RWPE1 (cell line): ENCODE data around the gene GPR83.

ENCODE experiments used
- CTCF ChIA-PET: fragments of 350-600 bp; sonication (Branson Sonifier 250); formaldehyde crosslinking; extraction: SDS; loops from one replicate; lab custom pipeline; 2021; lab: Yijun Ruan, JAX
- POLR2A ChIA-PET: fragments of 400-600 bp; formaldehyde crosslinking; extraction: SDS; loops from one replicate; lab custom pipeline; 2020; ENCODE audit warnings: antibody characterized with exemption; ENCODE audit not compliant: low non-redundant PET; lab: Yijun Ruan, JAX
- DNase-seq: peaks from one replicate; pipeline ENCODE4 v3.0.0; 2012; ENCODE audit warnings: low spot score
- H3K27ac ChIP-seq: fragments of 450-650 bp; 2 replicates; pipeline ENCODE4 v1.5.1; 2017
- CTCF ChIP-seq: fragments of 450-650 bp; conservative IDR thresholded peaks from 2 replicates; pipeline ENCODE4 v1.5.1; 2017; ENCODE audit warnings: low read depth, mild to moderate bottlenecking

Gene GPR83

GRCh38 chr11:94400839-94401772, at the start of gene GPR83:
Gene GPR83 (minus strand): TSS chr11:94401419. CDS start chr11:94401247, 172 bp downstream.
- CTCF ChIA-PET, result no interaction called here
- DNase-seq, result no peak
- H3K27ac ChIP-seq, result no peak within 1 kb of the TSS
- TF ChIP-seq CTCF, result no peak
- POLR2A ChIA-PET, result interaction anchor here (0.6 kb wide), 1 partner anchor 272 kb away, joined by 3 read pairs; no protein-coding TSS in a partner anchor

DNA sequence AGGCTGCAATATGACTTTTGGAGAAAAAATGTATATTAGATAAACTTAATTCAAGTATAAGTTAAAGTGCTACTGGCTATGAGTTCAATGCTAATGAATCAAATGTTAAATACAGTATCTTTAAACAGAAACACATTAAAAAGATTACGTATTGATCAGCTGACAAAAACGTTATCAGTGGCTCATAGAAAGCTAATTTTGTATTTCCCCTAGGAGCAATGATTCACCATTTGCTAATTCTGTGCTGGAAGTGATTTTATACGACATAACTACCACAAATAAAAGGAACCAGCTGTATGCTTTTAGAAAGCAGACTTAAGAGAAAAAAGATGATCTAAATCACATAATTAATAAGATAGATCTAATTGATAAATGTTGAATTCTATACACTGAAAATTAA, 48.8 kb upstream of the GPR83 start:
- H3K27ac ChIP-seq, result no peak overlapping the region
- DNase-seq, result no peak
- POLR2A ChIA-PET, result no interaction called here
- no peak for TF ChIP-seq CTCF
- CTCF ChIA-PET, result no interaction called here

GRCh38 chr11:94449437-94449836, 48.2 kb upstream of the GPR83 start:
- DNase-seq, result peak; percentile 51
- ChIA-PET CTCF (interaction anchor here (0.6 to 1.0 kb wide), 2 partner anchors 56 to 554 kb away, joined by 3 read pairs; no protein-coding TSS in a partner anchor), POLR2A (no interaction called here)
- no peak for TF ChIP-seq CTCF
- H3K27ac ChIP-seq, result no peak overlapping the region

DNA sequence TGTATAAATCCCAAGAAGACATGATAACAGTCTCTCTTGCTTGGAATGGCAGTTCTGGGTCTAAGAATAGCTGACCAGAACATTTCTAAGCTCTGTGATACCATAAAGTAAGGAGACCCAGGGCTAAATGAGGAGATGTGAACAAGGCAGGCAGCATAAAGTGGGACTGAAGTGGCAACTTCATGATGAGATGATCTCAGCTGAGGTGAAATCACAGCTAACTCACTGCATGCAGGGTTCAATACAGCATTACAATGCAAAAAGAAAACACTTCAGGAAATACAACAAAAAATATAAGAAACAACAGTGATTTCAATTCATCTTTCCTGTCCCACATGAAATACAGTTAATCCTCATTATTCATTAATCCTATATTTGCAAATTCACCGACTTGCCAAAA, 47.8 kb upstream of the GPR83 start:
- ChIA-PET POLR2A (no interaction called here), CTCF (interaction anchor here (0.6 to 1.0 kb wide), 2 partner anchors 56 to 554 kb away, joined by 3 read pairs; no protein-coding TSS in a partner anchor)
- TF ChIP-seq CTCF, result no peak
- no peak for DNase-seq
- no peak overlapping the region for H3K27ac ChIP-seq

DNA sequence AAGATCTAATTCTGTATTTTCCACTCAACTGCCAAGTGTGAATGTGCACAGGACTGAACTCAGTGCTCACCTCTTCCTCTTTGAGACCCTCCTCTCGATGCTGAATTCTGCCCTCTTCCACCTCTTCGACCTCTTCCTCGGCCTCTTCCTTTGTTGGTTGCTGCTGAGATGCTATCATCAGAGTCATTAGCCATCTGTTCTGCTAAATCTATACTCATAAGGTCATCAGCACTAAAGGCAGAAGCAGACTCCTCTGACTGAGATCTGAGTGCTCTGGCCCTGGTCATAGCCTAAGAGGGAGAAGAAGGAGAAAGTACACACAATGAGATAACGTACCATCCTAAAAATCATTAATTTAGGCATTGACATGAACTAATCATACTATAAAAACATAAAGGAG, 45.9 kb upstream of the GPR83 start:
- no peak for DNase-seq
- CTCF ChIA-PET, result interaction anchor here (0.7 kb wide), 1 partner anchor 740 kb away, joined by 4 read pairs; no protein-coding TSS in a partner anchor
- POLR2A ChIA-PET, result no interaction called here
- no peak for TF ChIP-seq CTCF
- no peak overlapping the region for H3K27ac ChIP-seq

DNA sequence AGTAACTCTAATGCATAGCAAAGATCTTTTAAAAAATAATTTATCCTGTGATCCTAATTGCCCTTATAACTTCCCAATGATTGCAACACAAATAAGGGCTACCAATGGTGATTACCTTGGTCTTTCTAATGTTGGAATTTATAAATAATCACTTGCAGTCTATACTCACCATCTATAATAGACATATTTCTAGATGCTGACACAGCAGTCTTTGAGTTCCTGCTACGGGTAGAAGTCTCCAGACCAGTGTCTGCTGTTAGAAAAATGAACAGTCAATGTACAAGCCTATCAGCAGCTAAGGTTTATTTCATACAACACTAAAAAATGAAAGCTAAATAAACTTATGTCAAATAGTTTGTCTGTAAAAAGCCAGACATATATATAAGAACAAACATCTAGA, 44.4 kb upstream of the GPR83 start:
- POLR2A ChIA-PET, result no interaction called here

More for the DNA sequence above, 44.4 kb upstream of the GPR83 start:
- H3K27ac ChIP-seq, result no peak overlapping the region
- CTCF ChIA-PET, result interaction anchor here (0.7 kb wide), 1 partner anchor 549 kb away, joined by 5 read pairs; no protein-coding TSS in a partner anchor
- no peak for DNase-seq
- no peak for TF ChIP-seq CTCF
